Esophagus muscularis mucosa (tissue), 4 donors: ENCODE results near the gene APLNR. TPM values are rescaled to one million over a fixed set of nuclear protein-coding genes. Genes with fewer than 3 reads are reported as not detected.

Experiments
- DNase-seq: peaks from one replicate; pipeline ENCODE4 v3.0.0-alpha.2; 2017; ENCODE audit errors: extremely low spot score
- H3K27ac ChIP-seq, 4 donors: fragments of 200-600 bp; sonication (generic); replicated peaks in 1 of 4; 1 replicate in 3 of 4; 2 replicates in 1 of 4; pipeline ENCODE4 v1.5.1; 2016 to 2019; ENCODE audit warnings: mild to moderate bottlenecking in 1 of 4
- H3K27me3 ChIP-seq, 4 donors: fragments of 200-600 bp; sonication (generic); one replicate each; pipeline versions ENCODE4 v1.5.1 to v1.6.0; 2016 to 2019
- H3K36me3 ChIP-seq, 4 donors: fragments of 200-600 bp; sonication (generic); one replicate each; pipeline ENCODE4 v1.5.1; 2016 to 2019
- H3K4me1 ChIP-seq, 4 donors: fragments of 200-600 bp; sonication (generic); one replicate each; pipeline ENCODE4 v1.5.1; 2016 to 2019
- H3K4me3 ChIP-seq, 4 donors: fragments of 200-600 bp; sonication (generic); 1 replicate in 2 of 4; 2 replicates in 2 of 4; pipeline ENCODE4 v1.5.1; 2016 to 2019; ENCODE audit warnings: mild to moderate bottlenecking in 4 of 4, moderate library complexity in 1 of 4
- H3K9me3 ChIP-seq, 4 donors: fragments of 200-600 bp; sonication (generic); 1 replicate in 3 of 4; 2 replicates in 1 of 4; pipeline ENCODE4 v1.5.1; 2016 to 2019
- EP300 ChIP-seq: sonication (generic); formaldehyde crosslinking; IDR thresholded peaks from one replicate; pipeline ENCODE4 v1.6.1; 2017; ENCODE audit warnings: antibody characterized with exemption
- POLR2A ChIP-seq: fragments of 450-650 bp; IDR thresholded peaks from one replicate; pipeline ENCODE4 v1.6.1; 2017; ENCODE audit warnings: antibody characterized with exemption, moderate library complexity, mild to moderate bottlenecking, low read depth
- POLR2AphosphoS5 ChIP-seq, 2 donors: sonication (generic); formaldehyde crosslinking; IDR thresholded peaks; one replicate each; pipeline ENCODE4 v1.6.1; 2017; ENCODE audit warnings: antibody characterized with exemption in 2 of 2
- WGBS: methylation state at CpG from one replicate; pipeline ENCODE4 v1.1.5; 2018; 5-methylcytosine and 5-hydroxymethylcytosine counted together
- intact Hi-C: fragments of 100-400 bp; cut with DNase I; formaldehyde crosslinking; loops from one replicate; pipeline ENCODE4 v1.15.1; 2023
- total RNA-seq, 4 donors: library from RNA; depleted of rRNA; stranded (reverse); fragments of >200 nt; gene quantifications; one replicate each; pipeline versions ENCODE4 v1.1.0 to v1.2.1, GENCODE V29; 2016
- TF ChIP-seq, protein P1 (sequence below), 3 experiments: fragments of 200-600 bp in 2 of 3; fragments of 450-650 bp in 1 of 3; sonication (generic) in 2 of 3; IDR thresholded peaks; one replicate each; pipeline ENCODE4 v1.5.1; 2017 to 2019; ENCODE audit warnings: antibody characterized with exemption in 3 of 3, mild to moderate bottlenecking in 2 of 3, moderate library complexity in 1 of 3

Gene APLNR
- total RNA-seq, 4 donors from 2014 or later, result 1.7 to 6.3 (median 3.8) TPM

DNA sequence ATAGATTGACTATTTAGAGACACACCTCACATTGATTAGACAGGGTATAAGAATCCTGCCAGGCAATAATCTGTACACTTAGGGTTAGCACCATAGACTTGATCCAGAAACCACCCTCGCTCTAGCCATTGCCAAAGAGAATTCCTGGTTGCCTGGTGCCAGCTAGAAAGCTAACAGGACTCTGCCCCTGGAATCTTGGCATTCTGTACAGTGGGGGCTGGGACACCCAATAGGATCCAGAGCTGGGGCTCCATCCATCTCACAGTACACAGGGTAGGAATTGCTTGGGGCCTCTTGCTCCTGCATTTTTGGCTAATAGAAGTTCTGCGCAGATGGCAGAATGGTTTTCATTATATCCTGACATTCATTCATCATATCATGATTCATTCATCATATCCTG, 3.0 kb upstream of the APLNR start:
- H3K4me3 ChIP-seq, result no peak overlapping the region
- no peak for TF ChIP-seq EP300
- 96% methylated on average over 2 of the region's 2 CpGs for WGBS
- DNase-seq, result no peak
- H3K4me1 ChIP-seq, result peaks cover 0 to 5% (median 2%) of the 10 kb centered on the region in 4 donors
- H3K9me3 ChIP-seq, result no peaks in the 10 kb centered on the region
- H3K27ac ChIP-seq, result no peak overlapping the region
- H3K36me3 ChIP-seq, result no peaks in the 10 kb centered on the region
- H3K27me3 ChIP-seq, result peaks cover 0 to 24% (median 0%) of the 10 kb centered on the region in 4 donors
- intact Hi-C loops, result no loop called here

- no peak for DNase-seq
- peaks cover 0 to 31% (median 0%) of the 10 kb centered on the region in 4 donors for H3K27me3 ChIP-seq
- 63% methylated on average over 1 of the region's 1 CpG for WGBS
- H3K27ac ChIP-seq, result no peak overlapping the region
- H3K9me3 ChIP-seq, result no peaks in the 10 kb centered on the region
- H3K36me3 ChIP-seq, result no peaks in the 10 kb centered on the region
- TF ChIP-seq EP300 (no peak), POLR2A (no peak), POLR2AphosphoS5 (IDR thresholded peaks at IDR 0.05) (no peak)
- TF ChIP-seq, protein P1, sequence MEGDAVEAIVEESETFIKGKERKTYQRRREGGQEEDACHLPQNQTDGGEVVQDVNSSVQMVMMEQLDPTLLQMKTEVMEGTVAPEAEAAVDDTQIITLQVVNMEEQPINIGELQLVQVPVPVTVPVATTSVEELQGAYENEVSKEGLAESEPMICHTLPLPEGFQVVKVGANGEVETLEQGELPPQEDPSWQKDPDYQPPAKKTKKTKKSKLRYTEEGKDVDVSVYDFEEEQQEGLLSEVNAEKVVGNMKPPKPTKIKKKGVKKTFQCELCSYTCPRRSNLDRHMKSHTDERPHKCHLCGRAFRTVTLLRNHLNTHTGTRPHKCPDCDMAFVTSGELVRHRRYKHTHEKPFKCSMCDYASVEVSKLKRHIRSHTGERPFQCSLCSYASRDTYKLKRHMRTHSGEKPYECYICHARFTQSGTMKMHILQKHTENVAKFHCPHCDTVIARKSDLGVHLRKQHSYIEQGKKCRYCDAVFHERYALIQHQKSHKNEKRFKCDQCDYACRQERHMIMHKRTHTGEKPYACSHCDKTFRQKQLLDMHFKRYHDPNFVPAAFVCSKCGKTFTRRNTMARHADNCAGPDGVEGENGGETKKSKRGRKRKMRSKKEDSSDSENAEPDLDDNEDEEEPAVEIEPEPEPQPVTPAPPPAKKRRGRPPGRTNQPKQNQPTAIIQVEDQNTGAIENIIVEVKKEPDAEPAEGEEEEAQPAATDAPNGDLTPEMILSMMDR (IDR thresholded peaks at IDR 0.05), result no peak
- H3K4me3 ChIP-seq, result no peak overlapping the region
- intact Hi-C loops, result no loop called here
- peaks cover 0 to 5% (median 2%) of the 10 kb centered on the region in 4 donors for H3K4me1 ChIP-seq
Measured at GRCh38 chr11:57239348-57239747, 2.3 kb upstream of the APLNR start.

DNA sequence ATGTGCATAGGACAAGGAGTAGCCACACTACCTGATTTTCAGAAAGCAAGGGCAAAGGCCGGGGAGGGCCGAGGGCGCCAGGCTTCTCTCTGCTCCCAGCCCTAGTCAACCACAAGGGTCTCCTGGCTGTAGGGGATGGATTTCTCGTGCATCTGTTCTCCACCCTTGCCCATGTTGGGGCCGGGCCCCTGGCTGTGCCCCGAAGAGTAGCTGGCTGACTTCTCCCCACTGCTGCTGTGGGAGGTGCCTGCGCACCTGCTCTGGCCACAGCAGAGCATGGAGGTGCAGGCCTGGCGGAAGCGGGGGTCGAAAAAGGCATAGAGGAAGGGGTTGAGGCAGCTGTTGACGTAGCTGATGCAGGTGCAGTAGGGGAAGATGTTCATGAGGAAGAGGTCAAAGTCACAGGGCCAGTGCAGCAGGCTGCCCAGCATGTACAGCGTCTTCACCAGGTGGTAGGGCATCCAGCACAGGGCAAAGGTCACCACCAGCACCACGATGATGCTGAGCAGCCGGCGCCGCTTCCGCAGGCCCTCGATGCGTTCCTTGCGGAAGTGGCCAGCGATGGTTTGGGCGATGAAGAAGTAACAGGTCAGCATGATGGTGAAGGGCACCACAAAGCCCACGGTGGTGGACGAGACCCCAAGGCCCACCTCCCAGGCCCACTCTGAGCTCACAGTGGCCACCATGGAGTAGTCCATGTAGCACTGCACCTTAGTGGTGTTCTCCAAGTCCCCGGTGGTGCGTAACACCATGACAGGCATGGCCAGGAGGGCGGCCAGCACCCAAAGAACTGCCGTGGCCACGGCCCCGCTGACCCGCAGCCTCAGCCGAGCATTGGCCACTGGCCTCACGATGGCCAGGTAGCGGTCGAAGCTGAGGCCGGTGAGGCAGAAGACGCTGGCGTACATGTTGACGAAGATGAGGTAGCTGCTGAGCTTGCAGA, 1.0 kb downstream of the APLNR start:
- H3K27me3 ChIP-seq, result peaks cover 0 to 56% (median 0%) of the 10 kb centered on the region in 4 donors
- WGBS, result 72% methylated on average over 29 of the region's 39 CpGs
- no peaks in the 10 kb centered on the region for H3K9me3 ChIP-seq
- no peak for DNase-seq
- peak overlapping the region in 2 of 4 donors; percentile 7 to 32 for H3K27ac ChIP-seq
- TF ChIP-seq POLR2AphosphoS5 (IDR thresholded peaks at IDR 0.05) (no peak), POLR2A (no peak), EP300 (no peak)
- TF ChIP-seq, protein P1 (IDR thresholded peaks at IDR 0.05), result no peak
- intact Hi-C loops, result no loop called here
- H3K36me3 ChIP-seq, result no peaks in the 10 kb centered on the region
- H3K4me1 ChIP-seq, result peaks cover 0 to 5% (median 2%) of the 10 kb centered on the region in 4 donors
- peak overlapping the region in 3 of 4 donors; percentile 10 to 30 (median 16) for H3K4me3 ChIP-seq

DNA sequence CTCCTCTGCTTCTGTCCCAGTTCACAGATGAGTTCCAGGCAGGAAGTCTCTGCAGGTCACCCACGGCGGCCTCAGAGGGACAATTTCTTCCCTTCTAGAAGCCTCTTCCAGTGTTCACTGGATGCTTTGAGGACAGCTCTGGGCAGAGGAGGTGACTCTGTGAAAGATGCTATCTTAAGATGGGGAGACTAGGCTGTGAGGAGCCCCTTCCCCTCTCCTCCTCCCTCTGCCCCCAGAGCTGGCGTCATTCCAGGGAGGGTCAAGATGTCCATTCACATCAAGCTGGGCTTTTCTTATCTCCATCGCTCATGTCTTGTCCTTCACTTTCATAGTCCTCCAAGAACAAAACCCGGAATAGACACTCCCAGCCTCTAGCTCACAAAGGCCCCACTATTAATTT, 3.3 kb downstream of the APLNR start:
- no peak for TF ChIP-seq POLR2A
- no peak for TF ChIP-seq POLR2AphosphoS5 (IDR thresholded peaks at IDR 0.05)
- Histone ChIP-seq H3K27ac (no peak overlapping the region), H3K27me3 (peaks cover 0 to 56% (median 2%) of the 10 kb centered on the region in 4 donors), H3K4me1 (peaks cover 0 to 7% (median 0%) of the 10 kb centered on the region in 4 donors), H3K9me3 (no peaks in the 10 kb centered on the region), H3K36me3 (no peaks in the 10 kb centered on the region), H3K4me3 (no peak overlapping the region)
- DNase-seq, result no peak
- 66% methylated on average over 5 of the region's 5 CpGs for whole genome bisulfite sequencing
- intact Hi-C loops, result loop anchor here (5.0 kb wide), 1 partner anchor 121 kb away; no protein-coding TSS in a partner anchor

DNA sequence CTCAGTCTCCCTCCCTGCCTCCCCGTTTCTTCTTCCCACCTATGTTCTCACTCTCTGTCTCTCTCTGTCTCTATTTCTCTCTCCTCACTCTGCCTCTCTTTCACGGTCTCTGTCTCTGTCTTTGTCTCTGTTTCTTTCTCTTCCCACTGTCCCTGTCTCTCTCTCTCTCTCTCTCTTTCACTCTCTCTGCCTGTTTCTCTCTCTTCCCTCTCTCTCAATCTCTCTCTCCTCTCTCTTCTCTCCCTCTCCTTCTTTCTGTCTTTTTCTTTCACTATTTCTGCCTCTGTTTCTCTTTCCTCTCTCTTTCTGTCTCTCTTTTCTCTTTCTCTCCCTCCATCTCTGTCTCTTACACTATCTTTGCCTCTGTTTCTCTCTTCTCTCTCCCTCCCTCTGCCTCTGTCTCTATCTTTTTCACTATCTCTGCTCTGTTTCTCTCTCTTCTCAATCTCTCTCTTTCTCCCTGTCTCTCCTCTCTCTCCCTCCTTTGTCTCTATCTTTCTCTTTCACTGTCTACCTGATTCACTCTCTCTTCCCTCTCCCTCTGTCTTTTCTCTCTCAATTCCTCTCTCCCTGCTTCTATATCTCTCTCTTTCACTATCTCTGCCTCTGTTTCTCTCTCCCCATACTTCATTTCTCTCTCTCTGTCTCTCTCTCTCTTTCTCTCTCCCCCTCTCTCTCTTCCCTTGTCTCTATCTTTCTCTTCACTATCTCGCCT, 5.4 kb downstream of the APLNR start:
- Histone ChIP-seq H3K27me3 (peaks cover 0 to 49% (median 2%) of the 10 kb centered on the region in 4 donors), H3K4me3 (no peak overlapping the region), H3K9me3 (no peaks in the 10 kb centered on the region), H3K4me1 (peaks cover 0 to 7% (median 0%) of the 10 kb centered on the region in 4 donors), H3K27ac (no peak overlapping the region), H3K36me3 (no peaks in the 10 kb centered on the region)
- TF ChIP-seq, protein P1 (IDR thresholded peaks at IDR 0.05), result no peak
- TF ChIP-seq POLR2A, result no peak
- no peak for TF ChIP-seq POLR2AphosphoS5 (IDR thresholded peaks at IDR 0.05)
- no peak for TF ChIP-seq EP300
- 45% methylated on average over 3 of the region's 3 CpGs for WGBS
- DNase-seq, result no peak
- intact Hi-C loops, result loop anchor here (5.0 kb wide), 1 partner anchor 119 kb away; no protein-coding TSS in a partner anchor
